Measurements from ENCODE around the gene PODXL. TPM values are rescaled to one million over a fixed set of nuclear protein-coding genes. Genes with fewer than 3 reads are reported as not detected.

Gene PODXL
- total RNA-seq, 6 donors from 2014 or later, result 57.0 to 108 (median 96.6) TPM

DNA sequence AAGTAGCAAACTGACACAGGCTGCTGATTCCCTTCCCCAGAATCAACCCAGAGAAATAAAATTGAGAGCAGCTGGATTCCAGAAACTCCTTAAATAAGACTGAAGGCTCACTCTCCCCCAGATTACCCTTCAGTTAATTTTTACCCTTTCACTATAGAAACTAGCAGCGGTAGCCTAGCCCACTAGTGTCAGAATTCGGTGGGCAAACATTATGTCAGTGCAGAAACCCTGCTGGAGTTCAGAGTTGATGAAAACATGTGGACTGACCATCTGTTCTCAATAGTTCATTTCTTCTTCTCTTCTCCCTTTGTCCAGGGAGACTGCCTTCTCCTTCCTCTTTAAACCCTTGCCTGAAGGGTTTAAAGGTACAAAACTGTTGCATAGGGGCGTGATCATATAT is 100.1 kb downstream of the PODXL start:
- 90 to 98% methylated on average over 3 of the region's 3 CpGs for WGBS, 2 donors
- ATAC-seq (ENCODE audit: low FRiP score in 2 of 2) (no peak), DNase-seq (no peak)
- TF ChIP-seq POLR2AphosphoS5 (IDR thresholded peaks at IDR 0.05), result no peak
- TF ChIP-seq POLR2A (IDR thresholded peaks at IDR 0.05), result no peak
- TF ChIP-seq, protein P1, sequence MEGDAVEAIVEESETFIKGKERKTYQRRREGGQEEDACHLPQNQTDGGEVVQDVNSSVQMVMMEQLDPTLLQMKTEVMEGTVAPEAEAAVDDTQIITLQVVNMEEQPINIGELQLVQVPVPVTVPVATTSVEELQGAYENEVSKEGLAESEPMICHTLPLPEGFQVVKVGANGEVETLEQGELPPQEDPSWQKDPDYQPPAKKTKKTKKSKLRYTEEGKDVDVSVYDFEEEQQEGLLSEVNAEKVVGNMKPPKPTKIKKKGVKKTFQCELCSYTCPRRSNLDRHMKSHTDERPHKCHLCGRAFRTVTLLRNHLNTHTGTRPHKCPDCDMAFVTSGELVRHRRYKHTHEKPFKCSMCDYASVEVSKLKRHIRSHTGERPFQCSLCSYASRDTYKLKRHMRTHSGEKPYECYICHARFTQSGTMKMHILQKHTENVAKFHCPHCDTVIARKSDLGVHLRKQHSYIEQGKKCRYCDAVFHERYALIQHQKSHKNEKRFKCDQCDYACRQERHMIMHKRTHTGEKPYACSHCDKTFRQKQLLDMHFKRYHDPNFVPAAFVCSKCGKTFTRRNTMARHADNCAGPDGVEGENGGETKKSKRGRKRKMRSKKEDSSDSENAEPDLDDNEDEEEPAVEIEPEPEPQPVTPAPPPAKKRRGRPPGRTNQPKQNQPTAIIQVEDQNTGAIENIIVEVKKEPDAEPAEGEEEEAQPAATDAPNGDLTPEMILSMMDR (IDR thresholded peaks at IDR 0.05), result no peak
- TF ChIP-seq EP300 (IDR thresholded peaks at IDR 0.05), result no peak
- Histone ChIP-seq H3K9me3 (no peaks in the 10 kb centered on the region), H3K27ac (no peak overlapping the region), H3K4me3 (no peak overlapping the region), H3K27me3 (no peaks in the 10 kb centered on the region), H3K4me1 (no peaks in the 10 kb centered on the region), H3K36me3 (peaks cover 0 to 6% (median 0%) of the 10 kb centered on the region in 4 donors)

DNA sequence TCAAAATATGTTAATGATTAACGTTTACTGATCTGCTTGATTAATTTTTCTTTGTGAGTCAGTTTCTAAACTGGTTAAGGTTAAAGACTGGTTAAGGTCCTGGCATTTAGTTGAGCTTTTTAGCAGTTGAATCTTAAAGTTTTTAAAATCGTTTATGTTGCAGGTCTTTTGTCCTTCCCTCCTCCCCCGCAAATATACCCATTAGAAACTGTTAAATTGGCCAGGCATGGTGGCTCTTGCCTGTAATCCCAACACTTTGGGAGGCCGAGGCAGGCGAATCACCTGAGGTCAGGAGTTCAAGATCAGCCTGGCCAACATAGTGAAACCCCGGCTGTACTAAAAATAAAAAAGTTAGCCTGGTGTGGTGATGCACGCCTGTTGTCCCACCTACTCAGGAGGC is 100.9 kb downstream of the PODXL start:
- DNase-seq (no peak), ATAC-seq (ENCODE audit: low FRiP score in 2 of 2) (no peak)
- no peak overlapping the region for H3K27ac ChIP-seq
- H3K4me3 ChIP-seq, result no peak overlapping the region
- H3K9me3 ChIP-seq, result no peaks in the 10 kb centered on the region
- no peaks in the 10 kb centered on the region for H3K27me3 ChIP-seq
- WGBS, 2 donors, result 87 to 93% methylated on average over 7 of the region's 7 CpGs
- no peaks in the 10 kb centered on the region for H3K4me1 ChIP-seq
- no peak for TF ChIP-seq POLR2A (IDR thresholded peaks at IDR 0.05)
- TF ChIP-seq EP300 (IDR thresholded peaks at IDR 0.05), result no peak
- TF ChIP-seq POLR2AphosphoS5 (IDR thresholded peaks at IDR 0.05), result no peak
- TF ChIP-seq, protein P1 (IDR thresholded peaks at IDR 0.05), result no peak
- peaks cover 0 to 6% (median 0%) of the 10 kb centered on the region in 4 donors for H3K36me3 ChIP-seq

DNA sequence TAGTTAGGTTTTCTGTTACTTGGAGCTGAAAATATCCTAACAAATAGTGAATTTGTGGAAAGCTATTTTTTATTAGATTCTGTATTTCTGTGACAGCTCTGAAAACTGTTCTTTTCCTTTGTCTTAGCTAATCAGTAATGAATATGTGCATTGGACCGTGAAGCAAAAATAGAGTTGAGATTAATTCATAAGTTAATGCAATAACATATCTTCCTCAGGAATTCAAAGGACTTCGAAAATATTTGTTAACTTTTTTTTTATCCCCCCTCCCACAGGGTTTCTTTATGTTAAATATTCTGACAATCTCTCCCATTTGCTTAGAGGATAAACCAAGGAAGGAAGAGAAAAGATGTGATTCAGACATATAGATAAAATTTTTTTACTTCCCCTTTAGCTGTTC is 101.4 kb downstream of the PODXL start:
- TF ChIP-seq EP300 (IDR thresholded peaks at IDR 0.05) (no peak), POLR2A (IDR thresholded peaks at IDR 0.05) (no peak), POLR2AphosphoS5 (IDR thresholded peaks at IDR 0.05) (no peak)
- TF ChIP-seq, protein P1 (IDR thresholded peaks at IDR 0.05), result no peak
- 84 to 89% methylated on average over 2 of the region's 2 CpGs for WGBS, 2 donors
- no peak overlapping the region for H3K4me3 ChIP-seq

DNA sequence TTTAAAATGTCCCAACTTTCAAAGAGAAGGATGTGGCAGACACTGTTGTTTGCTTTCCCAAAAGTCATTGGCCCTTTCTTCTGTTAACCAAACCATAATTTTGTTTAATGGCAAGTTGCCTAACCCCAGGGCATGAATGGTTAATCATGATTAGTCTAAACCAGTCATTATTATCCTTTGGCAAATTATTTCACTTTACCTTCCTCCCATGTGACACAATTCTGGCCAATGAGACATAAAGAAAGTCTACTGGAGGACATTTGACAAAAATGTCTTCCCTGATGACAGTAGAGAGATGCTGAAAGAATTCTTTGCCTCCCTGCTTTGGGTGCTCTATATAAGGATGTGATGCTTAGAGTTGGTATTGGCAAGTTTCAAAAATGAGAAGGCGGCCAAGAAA is 101.9 kb downstream of the PODXL start:
- no peak overlapping the region for H3K4me3 ChIP-seq
- ATAC-seq (ENCODE audit: low FRiP score in 2 of 2), result no peak
- 100% methylated on average over 1 of the region's 1 CpG for WGBS, 2 donors

More for the DNA sequence above, 101.4 kb downstream of the PODXL start:
- ATAC-seq (ENCODE audit: low FRiP score in 2 of 2), result no peak
- Histone ChIP-seq H3K9me3 (no peaks in the 10 kb centered on the region), H3K36me3 (peaks cover 0 to 11% (median 0%) of the 10 kb centered on the region in 4 donors), H3K4me1 (no peaks in the 10 kb centered on the region), H3K27me3 (no peaks in the 10 kb centered on the region), H3K27ac (no peak overlapping the region)
- DNase-seq, result no peak

More for the DNA sequence above, 101.9 kb downstream of the PODXL start:
- H3K9me3 ChIP-seq, result no peaks in the 10 kb centered on the region
- peaks cover 0 to 16% (median 0%) of the 10 kb centered on the region in 4 donors for H3K36me3 ChIP-seq
- DNase-seq, result no peak
- TF ChIP-seq, protein P1 (IDR thresholded peaks at IDR 0.05), result no peak
- no peak for TF ChIP-seq POLR2AphosphoS5 (IDR thresholded peaks at IDR 0.05)
- no peak for TF ChIP-seq EP300 (IDR thresholded peaks at IDR 0.05)
- TF ChIP-seq POLR2A (IDR thresholded peaks at IDR 0.05), result no peak
- no peaks in the 10 kb centered on the region for H3K4me1 ChIP-seq
- no peak overlapping the region for H3K27ac ChIP-seq
- no peaks in the 10 kb centered on the region for H3K27me3 ChIP-seq

Other genes with a start within 250 kb of the PODXL start
- 100 to 1,000 TPM in 1 of 6 donors, 10 to 100 TPM in 5; 36.7 to 105 (median 44.5) TPM for gene MKLN1, start 228.8 kb downstream of the PODXL start, total RNA-seq

Data from upper lobe of left lung (tissue), 6 donors.